Natural killer cell (primary cell): ENCODE data around the gene DGKB. TPM values are rescaled to one million over a fixed set of nuclear protein-coding genes. Genes with fewer than 3 reads are reported as not detected.

Source experiments
- ATAC-seq, 3 donors: fragments of 150-1000 bp in 2 of 3; fragments of 200-7000 bp in 1 of 3; cut with Tn5 transposase; 1 replicate in 1 of 3; 2 replicates in 2 of 3; pipeline ENCODE4 v1.10.0; 2021; ENCODE audit warnings: mild to moderate bottlenecking in 2 of 3, moderate library complexity in 2 of 3
- DNase-seq, 2 donors: peaks; one replicate each; pipeline versions ENCODE4 v3.0.0 to v3.0.0-alpha.2; 2013 to 2021; ENCODE audit warnings: mixed read lengths in 1 of 2
- H3K27ac ChIP-seq: one replicate; pipeline ENCODE4 v1.5.1; 2013; ENCODE audit warnings: mild to moderate bottlenecking, low read length
- H3K27me3 ChIP-seq: one replicate; pipeline ENCODE4 v1.6.1; 2013; ENCODE audit warnings: low read length; ENCODE audit not compliant: control insufficient read depth, insufficient read depth
- H3K36me3 ChIP-seq: one replicate; pipeline ENCODE4 v1.6.1; 2013; ENCODE audit warnings: low read length; ENCODE audit not compliant: control insufficient read depth, insufficient read depth
- H3K4me1 ChIP-seq: one replicate; pipeline ENCODE4 v1.6.1; 2013; ENCODE audit warnings: low read length; ENCODE audit not compliant: control insufficient read depth, insufficient read depth
- H3K4me3 ChIP-seq: one replicate; pipeline ENCODE4 v1.5.1; 2013; ENCODE audit warnings: low read length
- H3K9me3 ChIP-seq: one replicate; pipeline ENCODE4 v1.6.1; 2013; ENCODE audit warnings: low read length; ENCODE audit not compliant: control insufficient read depth, insufficient read depth
- H3K27ac Mint-ChIP-seq, 2 donors: one replicate each; pipeline ENCODE4 v1.8.0; 2022; ENCODE audit warnings: mild to moderate bottlenecking in 2 of 2, mixed read lengths in 2 of 2, moderate library complexity in 1 of 2
- H3K27me3 Mint-ChIP-seq, 2 donors: one replicate each; pipeline ENCODE4 v1.8.0; 2022; ENCODE audit warnings: low read depth in 2 of 2, mixed read lengths in 2 of 2
- H3K36me3 Mint-ChIP-seq: one replicate; pipeline ENCODE4 v1.8.0; 2022; ENCODE audit warnings: mixed read lengths
- H3K4me1 Mint-ChIP-seq, 2 donors: one replicate each; pipeline ENCODE4 v1.8.0; 2022; ENCODE audit warnings: mixed read lengths in 2 of 2
- H3K4me3 Mint-ChIP-seq: one replicate; pipeline ENCODE4 v1.8.0; 2022; ENCODE audit warnings: mild to moderate bottlenecking, moderate library complexity, mixed read lengths
- H3K9me3 Mint-ChIP-seq, 2 donors: one replicate each; pipeline ENCODE4 v1.8.0; 2022; ENCODE audit warnings: mixed read lengths in 2 of 2
- CTCF ChIP-seq: fragments of 200-600 bp; IDR thresholded peaks from one replicate; pipeline ENCODE4 v1.8.0; 2022; ENCODE audit warnings: antibody characterized with exemption
- WGBS: methylation state at CpG from one replicate; pipeline ENCODE4 v1.1.7; 2013; ENCODE audit warnings: missing lambda C conversion rate; ENCODE audit not compliant: insufficient coverage; 5-methylcytosine and 5-hydroxymethylcytosine counted together
- intact Hi-C: fragments of 100-400 bp; cut with micrococcal nuclease; formaldehyde crosslinking; loops from one replicate; pipeline ENCODE4 v1.14.2; 2022
- total RNA-seq, 4 donors: library from RNA; stranded (reverse); fragments of 120-200 nt in 1 of 4; gene quantifications; one replicate each; pipeline versions ENCODE4 v1.2.3 to v1.2.4, GENCODE V29; 2013 to 2022

DGKB gene
- total RNA-seq, 3 donors from 2014 or later (not counting 1 experiment from before 2014, with no cell fraction given) = not detected

GRCh38 chr7:14457568-14458453 is 444.7 kb downstream of the DGKB start:
- Mint-ChIP-seq H3K27me3 (no peaks in the 10 kb centered on the region), H3K27ac (no peak overlapping the region)

GRCh38 chr7:14449291-14449690 is 453.3 kb downstream of the DGKB start:
- no peaks in the 10 kb centered on the region for H3K36me3 Mint-ChIP-seq
- H3K4me1 ChIP-seq = no peaks in the 10 kb centered on the region
- ATAC-seq = no peak

More at GRCh38 chr7:14457568-14458453, 444.7 kb downstream of the DGKB start:
- Histone ChIP-seq H3K4me3 (no peak overlapping the region), H3K4me1 (no peaks in the 10 kb centered on the region), H3K27ac (no peak overlapping the region), H3K27me3 (no peaks in the 10 kb centered on the region), H3K36me3 (no peaks in the 10 kb centered on the region), H3K9me3 (no peaks in the 10 kb centered on the region)
- Mint-ChIP-seq H3K4me3 (no peak overlapping the region), H3K9me3 (no peaks in the 10 kb centered on the region), H3K36me3 (no peaks in the 10 kb centered on the region), H3K4me1 (no peaks in the 10 kb centered on the region)
- WGBS = 43% methylated on average over 10 of the region's 13 CpGs
- ATAC-seq = peak in 1 of 3 donors; percentile 61
- DNase-seq = peak; percentile 16 to 72
- TF ChIP-seq CTCF = peak; percentile 82
- intact Hi-C loops = loop anchor here (5.0 kb wide), 2 partner anchors 931 to 1821 kb away; no protein-coding TSS in a partner anchor

GRCh38 chr7:14446829-14447228 is 455.7 kb downstream of the DGKB start:
- Mint-ChIP-seq H3K27me3 (no peaks in the 10 kb centered on the region), H3K4me1 (no peaks in the 10 kb centered on the region), H3K27ac (no peak overlapping the region), H3K36me3 (no peaks in the 10 kb centered on the region), H3K9me3 (peaks cover 12 to 19% of the 10 kb centered on the region in 2 donors), H3K4me3 (no peak overlapping the region)
- TF ChIP-seq CTCF = no peak
- no peak overlapping the region for H3K27ac ChIP-seq
- H3K4me3 ChIP-seq = no peak overlapping the region
- WGBS = 6% methylated on average over 3 of the region's 3 CpGs
- H3K9me3 ChIP-seq = no peaks in the 10 kb centered on the region
- intact Hi-C loops = no loop called here
- no peaks in the 10 kb centered on the region for H3K27me3 ChIP-seq
- DNase-seq = peak in 1 of 2 donors; percentile 13
- H3K4me1 ChIP-seq = no peaks in the 10 kb centered on the region
- ATAC-seq = no peak
- no peaks in the 10 kb centered on the region for H3K36me3 ChIP-seq

More at GRCh38 chr7:14449291-14449690, 453.3 kb downstream of the DGKB start:
- Histone ChIP-seq H3K9me3 (no peaks in the 10 kb centered on the region), H3K36me3 (no peaks in the 10 kb centered on the region), H3K27me3 (no peaks in the 10 kb centered on the region), H3K4me3 (no peak overlapping the region), H3K27ac (no peak overlapping the region)
- H3K4me1 Mint-ChIP-seq = no peaks in the 10 kb centered on the region
- 85% methylated on average over 4 of the region's 4 CpGs for WGBS
- no peak overlapping the region for H3K4me3 Mint-ChIP-seq
- DNase-seq = no peak
- no peak for TF ChIP-seq CTCF
- no peaks in the 10 kb centered on the region for H3K27me3 Mint-ChIP-seq
- H3K9me3 Mint-ChIP-seq = peaks cover 11 to 12% of the 10 kb centered on the region in 2 donors
- no peak overlapping the region for H3K27ac Mint-ChIP-seq
- intact Hi-C loops = no loop called here
